ENCODE results near the gene EPHA7. TPM values are rescaled to one million over a fixed set of nuclear protein-coding genes. Genes with fewer than 3 reads are reported as not detected.

The EPHA7 gene
- total and polyA plus RNA-seq, 4 donors: under 0.01 to 0.37 (median 0.01) TPM; not detected in 1

DNA sequence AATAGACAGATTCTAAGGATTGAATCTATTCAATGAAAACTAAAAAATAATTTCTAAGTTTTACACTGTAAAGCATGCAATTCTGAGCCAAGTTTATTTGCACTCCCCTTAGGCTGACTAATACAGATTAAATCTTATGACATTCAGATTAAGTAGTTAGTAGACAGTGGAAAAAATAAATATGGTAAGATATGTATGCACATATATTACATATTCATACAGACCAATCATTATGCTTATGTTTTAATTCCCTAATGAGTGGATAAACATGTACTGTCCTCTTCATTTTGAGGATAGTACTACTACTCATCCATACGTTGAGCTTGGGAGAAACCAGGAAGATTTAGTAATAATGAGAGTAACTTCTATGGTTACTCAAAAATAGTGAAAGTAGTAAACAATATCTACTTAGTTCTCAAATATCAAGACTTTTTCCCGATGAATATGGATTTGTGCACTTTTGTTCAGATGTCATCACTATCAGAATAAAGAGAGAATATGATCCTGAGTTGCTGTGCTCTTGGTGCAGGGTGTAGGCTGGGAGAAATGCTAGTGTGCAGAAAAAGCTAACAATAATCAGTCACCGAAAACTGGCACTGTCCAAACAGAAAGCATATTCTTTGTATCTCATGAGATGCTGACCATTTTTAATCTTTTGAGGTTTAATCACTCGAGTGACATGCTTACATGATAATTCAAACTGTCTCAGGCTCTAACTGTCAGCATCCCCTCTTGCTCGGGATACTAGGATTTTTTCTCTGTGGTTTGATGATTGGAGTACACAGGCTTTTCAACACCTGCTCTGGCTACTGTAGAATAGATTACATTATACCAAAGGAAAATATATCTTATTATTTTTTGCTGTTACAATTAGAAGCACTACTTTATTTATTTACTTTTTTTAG is 111.6 kb downstream of the EPHA7 start:
- Histone ChIP-seq H3K36me3 (ENCODE audit: control insufficient read depth in 4 of 4, insufficient read depth in 3 of 4, low read depth in 1 of 4, low read length in 3 of 4) (no peaks in the 10 kb centered on the region), H3K9ac (ENCODE audit: low read depth in 1 of 2, low read length in 2 of 2) (no peak overlapping the region), H3K4me1 (ENCODE audit: control insufficient read depth in 4 of 4, insufficient read depth in 4 of 4, low read length in 3 of 4) (no peaks in the 10 kb centered on the region), H3K4me3 (ENCODE audit: low read depth in 1 of 3, low read length in 3 of 3) (no peak overlapping the region), H3K27ac (ENCODE audit: low read depth in 1 of 2, low read length in 2 of 2) (no peak overlapping the region), H3K27me3 (ENCODE audit: control insufficient read depth in 4 of 4, insufficient read depth in 4 of 4, low read length in 3 of 4) (no peaks in the 10 kb centered on the region), H3K9me3 (ENCODE audit: control insufficient read depth in 4 of 4, low read length in 3 of 4) (no peaks in the 10 kb centered on the region)
- no peak for DNase-seq (ENCODE audit: low spot score)
- 68% methylated on average over 5 of the region's 5 CpGs for WGBS
- TF ChIP-seq, protein P1, sequence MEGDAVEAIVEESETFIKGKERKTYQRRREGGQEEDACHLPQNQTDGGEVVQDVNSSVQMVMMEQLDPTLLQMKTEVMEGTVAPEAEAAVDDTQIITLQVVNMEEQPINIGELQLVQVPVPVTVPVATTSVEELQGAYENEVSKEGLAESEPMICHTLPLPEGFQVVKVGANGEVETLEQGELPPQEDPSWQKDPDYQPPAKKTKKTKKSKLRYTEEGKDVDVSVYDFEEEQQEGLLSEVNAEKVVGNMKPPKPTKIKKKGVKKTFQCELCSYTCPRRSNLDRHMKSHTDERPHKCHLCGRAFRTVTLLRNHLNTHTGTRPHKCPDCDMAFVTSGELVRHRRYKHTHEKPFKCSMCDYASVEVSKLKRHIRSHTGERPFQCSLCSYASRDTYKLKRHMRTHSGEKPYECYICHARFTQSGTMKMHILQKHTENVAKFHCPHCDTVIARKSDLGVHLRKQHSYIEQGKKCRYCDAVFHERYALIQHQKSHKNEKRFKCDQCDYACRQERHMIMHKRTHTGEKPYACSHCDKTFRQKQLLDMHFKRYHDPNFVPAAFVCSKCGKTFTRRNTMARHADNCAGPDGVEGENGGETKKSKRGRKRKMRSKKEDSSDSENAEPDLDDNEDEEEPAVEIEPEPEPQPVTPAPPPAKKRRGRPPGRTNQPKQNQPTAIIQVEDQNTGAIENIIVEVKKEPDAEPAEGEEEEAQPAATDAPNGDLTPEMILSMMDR (IDR thresholded peaks at IDR 0.05; ENCODE audit: low read depth, low read length, missing input control): no peak
- TF ChIP-seq, protein P2, sequence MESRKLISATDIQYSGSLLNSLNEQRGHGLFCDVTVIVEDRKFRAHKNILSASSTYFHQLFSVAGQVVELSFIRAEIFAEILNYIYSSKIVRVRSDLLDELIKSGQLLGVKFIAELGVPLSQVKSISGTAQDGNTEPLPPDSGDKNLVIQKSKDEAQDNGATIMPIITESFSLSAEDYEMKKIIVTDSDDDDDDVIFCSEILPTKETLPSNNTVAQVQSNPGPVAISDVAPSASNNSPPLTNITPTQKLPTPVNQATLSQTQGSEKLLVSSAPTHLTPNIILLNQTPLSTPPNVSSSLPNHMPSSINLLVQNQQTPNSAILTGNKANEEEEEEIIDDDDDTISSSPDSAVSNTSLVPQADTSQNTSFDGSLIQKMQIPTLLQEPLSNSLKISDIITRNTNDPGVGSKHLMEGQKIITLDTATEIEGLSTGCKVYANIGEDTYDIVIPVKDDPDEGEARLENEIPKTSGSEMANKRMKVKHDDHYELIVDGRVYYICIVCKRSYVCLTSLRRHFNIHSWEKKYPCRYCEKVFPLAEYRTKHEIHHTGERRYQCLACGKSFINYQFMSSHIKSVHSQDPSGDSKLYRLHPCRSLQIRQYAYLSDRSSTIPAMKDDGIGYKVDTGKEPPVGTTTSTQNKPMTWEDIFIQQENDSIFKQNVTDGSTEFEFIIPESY (IDR thresholded peaks at IDR 0.05): no peak
- TF ChIP-seq GABPA (IDR thresholded peaks at IDR 0.05 in 1 of 2, conservative IDR thresholded peaks at IDR 0.05 in 1 of 2) (no peak), YY1 (IDR thresholded peaks at IDR 0.05) (no peak), RAD21 (IDR thresholded peaks at IDR 0.05) (no peak), FOXA1 (IDR thresholded peaks at IDR 0.05) (no peak), HNF4A (conservative IDR thresholded peaks at IDR 0.05) (no peak), FOXA2 (IDR thresholded peaks at IDR 0.05) (no peak), JUND (IDR thresholded peaks at IDR 0.05) (no peak), HNF4G (IDR thresholded peaks at IDR 0.05) (no peak), RXRA (IDR thresholded peaks at IDR 0.05) (no peak)
- TF ChIP-seq, protein P3, sequence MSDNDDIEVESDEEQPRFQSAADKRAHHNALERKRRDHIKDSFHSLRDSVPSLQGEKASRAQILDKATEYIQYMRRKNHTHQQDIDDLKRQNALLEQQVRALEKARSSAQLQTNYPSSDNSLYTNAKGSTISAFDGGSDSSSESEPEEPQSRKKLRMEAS (IDR thresholded peaks at IDR 0.05): no peak
- TF ChIP-seq, protein P4, sequence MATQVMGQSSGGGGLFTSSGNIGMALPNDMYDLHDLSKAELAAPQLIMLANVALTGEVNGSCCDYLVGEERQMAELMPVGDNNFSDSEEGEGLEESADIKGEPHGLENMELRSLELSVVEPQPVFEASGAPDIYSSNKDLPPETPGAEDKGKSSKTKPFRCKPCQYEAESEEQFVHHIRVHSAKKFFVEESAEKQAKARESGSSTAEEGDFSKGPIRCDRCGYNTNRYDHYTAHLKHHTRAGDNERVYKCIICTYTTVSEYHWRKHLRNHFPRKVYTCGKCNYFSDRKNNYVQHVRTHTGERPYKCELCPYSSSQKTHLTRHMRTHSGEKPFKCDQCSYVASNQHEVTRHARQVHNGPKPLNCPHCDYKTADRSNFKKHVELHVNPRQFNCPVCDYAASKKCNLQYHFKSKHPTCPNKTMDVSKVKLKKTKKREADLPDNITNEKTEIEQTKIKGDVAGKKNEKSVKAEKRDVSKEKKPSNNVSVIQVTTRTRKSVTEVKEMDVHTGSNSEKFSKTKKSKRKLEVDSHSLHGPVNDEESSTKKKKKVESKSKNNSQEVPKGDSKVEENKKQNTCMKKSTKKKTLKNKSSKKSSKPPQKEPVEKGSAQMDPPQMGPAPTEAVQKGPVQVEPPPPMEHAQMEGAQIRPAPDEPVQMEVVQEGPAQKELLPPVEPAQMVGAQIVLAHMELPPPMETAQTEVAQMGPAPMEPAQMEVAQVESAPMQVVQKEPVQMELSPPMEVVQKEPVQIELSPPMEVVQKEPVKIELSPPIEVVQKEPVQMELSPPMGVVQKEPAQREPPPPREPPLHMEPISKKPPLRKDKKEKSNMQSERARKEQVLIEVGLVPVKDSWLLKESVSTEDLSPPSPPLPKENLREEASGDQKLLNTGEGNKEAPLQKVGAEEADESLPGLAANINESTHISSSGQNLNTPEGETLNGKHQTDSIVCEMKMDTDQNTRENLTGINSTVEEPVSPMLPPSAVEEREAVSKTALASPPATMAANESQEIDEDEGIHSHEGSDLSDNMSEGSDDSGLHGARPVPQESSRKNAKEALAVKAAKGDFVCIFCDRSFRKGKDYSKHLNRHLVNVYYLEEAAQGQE (IDR thresholded peaks at IDR 0.05): no peak
- TF ChIP-seq, protein P5, sequence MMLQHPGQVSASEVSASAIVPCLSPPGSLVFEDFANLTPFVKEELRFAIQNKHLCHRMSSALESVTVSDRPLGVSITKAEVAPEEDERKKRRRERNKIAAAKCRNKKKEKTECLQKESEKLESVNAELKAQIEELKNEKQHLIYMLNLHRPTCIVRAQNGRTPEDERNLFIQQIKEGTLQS (IDR thresholded peaks at IDR 0.05): no peak

Data from liver (tissue), 9 donors.